GM23338 (cell line): ENCODE measurements around the gene EPB41L5.
A peak's percentile ranks its signal among the peaks of the same experiment; 100 is the strongest.

Experiments used
- CREB1 ChIP-seq: fragments of 250-450 bp; sonication (Bioruptor Pico); IDR thresholded peaks from 2 replicates; pipeline ENCODE4 v1.5.0; 2020; ENCODE audit warnings: low read depth, mild to moderate bottlenecking, moderate library complexity
- CTCF ChIP-seq, 2 experiments: fragments of 200-600 bp in 1 of 2; sonication (generic) in 1 of 2; conservative IDR thresholded peaks; 2 replicates each; pipeline versions ENCODE4 v1.5.1 to v1.6.1; 2016 to 2017; ENCODE audit warnings: antibody characterized with exemption in 2 of 2, low read depth in 2 of 2, mild to moderate bottlenecking in 2 of 2, moderate library complexity in 1 of 2
- ETS1 ChIP-seq: IDR thresholded peaks from 2 replicates; pipeline ENCODE4 v1.6.1; 2016; ENCODE audit warnings: antibody characterized with exemption
- EZH2 ChIP-seq: fragments of 200-600 bp; sonication (generic); IDR thresholded peaks from one replicate; pipeline ENCODE4 v1.8.0; 2017; ENCODE audit warnings: antibody characterized with exemption, mild to moderate bottlenecking, low read depth; ENCODE audit not compliant: unreplicated experiment
- EZH2phosphoT487 ChIP-seq: fragments of 200-600 bp; sonication (generic); IDR thresholded peaks from one replicate; pipeline ENCODE4 v1.8.1; 2018; ENCODE audit warnings: antibody characterized with exemption; ENCODE audit not compliant: unreplicated experiment
- JUNB ChIP-seq: IDR thresholded peaks from one replicate; pipeline ENCODE4 v1.6.1; 2016; ENCODE audit warnings: antibody characterized with exemption; ENCODE audit not compliant: unreplicated experiment
- NANOG ChIP-seq: IDR thresholded peaks from 2 replicates; pipeline ENCODE4 v1.6.1; 2016; ENCODE audit warnings: antibody characterized with exemption, borderline replicate concordance
- POLR2AphosphoS5 ChIP-seq: IDR thresholded peaks from 2 replicates; pipeline ENCODE4 v1.6.1; 2016; ENCODE audit warnings: antibody characterized with exemption, low read depth

DNA sequence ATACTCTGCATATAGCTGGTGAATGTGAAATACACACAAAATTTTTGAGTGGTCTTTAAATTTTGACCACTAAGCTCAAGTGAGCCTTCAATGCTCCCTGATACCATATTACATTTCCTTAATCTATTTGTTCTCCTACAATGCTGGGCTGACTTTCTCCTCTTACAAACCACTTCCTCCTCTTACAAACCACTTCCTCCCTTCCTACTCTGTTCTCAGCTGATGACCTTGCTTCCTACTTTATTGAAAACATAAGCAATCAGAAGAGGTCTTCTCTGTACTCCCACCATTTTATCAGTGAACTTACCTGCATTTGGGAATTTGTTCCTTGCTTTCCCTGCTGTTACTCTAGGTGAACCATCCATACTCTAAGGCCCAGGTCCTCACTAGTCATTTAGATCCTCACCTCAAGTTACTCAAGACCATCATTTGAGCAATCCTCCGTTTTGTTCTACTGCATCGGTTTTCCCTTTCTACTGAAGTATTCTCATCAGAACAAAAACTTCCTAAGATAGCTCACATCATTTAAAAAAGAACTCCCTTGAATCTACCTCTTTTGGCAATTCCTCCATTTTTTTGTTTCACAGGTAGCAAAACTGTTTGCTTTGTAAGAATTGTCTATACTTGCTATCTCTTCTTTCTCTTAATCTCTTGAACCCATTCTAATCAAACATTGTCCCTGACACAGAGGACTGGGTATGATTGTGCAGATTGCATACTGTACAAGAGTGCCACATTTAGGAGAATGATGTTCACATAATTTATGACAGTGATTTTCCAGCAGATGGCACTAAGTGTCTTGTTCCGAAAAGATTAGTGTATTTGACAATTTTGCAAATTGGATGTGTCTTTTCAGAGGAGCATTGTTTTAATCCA, 96.5 kb downstream of the EPB41L5 start:
- TF ChIP-seq JUNB: no peak
- no peak for TF ChIP-seq POLR2AphosphoS5
- TF ChIP-seq EZH2: no peak
- peak in 1 of 2 experiments; percentile 19; a peak in 1 of 4 replicates for TF ChIP-seq CTCF (conservative IDR thresholded peaks at IDR 0.05; ENCODE audit: low read depth in 2 of 2)
- TF ChIP-seq CREB1 (CRISPR knock-in tag): no peak
- no peak for TF ChIP-seq EZH2phosphoT487
- TF ChIP-seq ETS1: no peak
- TF ChIP-seq NANOG: no peak
